K562 (cell line): ENCODE measurements around the gene ALDH7A1. TPM values are rescaled to one million over a fixed set of nuclear protein-coding genes. Genes with fewer than 3 reads are reported as not detected.
A peak's percentile ranks its signal among the peaks of the same experiment; 100 is the strongest.

ENCODE experiments used
- ATAC-seq: fragments of 200-7000 bp; cut with Tn5 transposase; 3 replicates; pipeline ENCODE4 v1.9.1; 2020; ENCODE audit warnings: moderate library complexity
- BruUV-seq: library from RNA; stranded (reverse); fragments of 400-500 nt; replicated peaks from 2 replicates; lab custom pipeline; 2021; lab: Mats Ljungman, UMichigan
- CTCF ChIA-PET: fragments of 300-600 bp; formaldehyde crosslinking; extraction: SDS; loops from one replicate; lab custom pipeline; 2021; ENCODE audit warnings: low intra/inter-chr PET ratio; lab: Yijun Ruan, JAX
- POLR2A ChIA-PET: fragments of 300-600, 350-650 bp; sonication (Branson Sonifier 250); formaldehyde crosslinking; extraction: SDS; loops from one replicate; lab custom pipeline; 2021; ENCODE audit warnings: antibody characterized with exemption, inconsistent platforms; lab: Yijun Ruan, JAX
- DNase-seq, 4 experiments: peaks; one replicate each; pipeline versions ENCODE4 v3.0.0 to v3.0.0-alpha.2; 2011 to 2018; ENCODE audit warnings: low spot score in 3 of 4, mixed read lengths in 3 of 4; ENCODE audit errors: extremely low read depth in 1 of 4
- FAIRE-seq: peaks from 2 replicates; lab custom pipeline; 2011; peaks lifted over from hg19 to GRCh38; lab: Jason Lieb, UNC
- H2AFZ ChIP-seq: 2 replicates; pipeline ENCODE4 v1.6.0; 2011; ENCODE audit warnings: low read depth, low read length, control low read depth, inconsistent platforms
- H3K27ac ChIP-seq: fragments of 200-600 bp; 3 replicates; pipeline ENCODE4 v1.8.0; 2011; ENCODE audit warnings: low read depth, mild to moderate bottlenecking, control low read depth, inconsistent platforms, low read length, moderate library complexity, mixed read lengths; ENCODE audit errors: extremely low read depth
- H3K27me3 ChIP-seq, 2 experiments: fragments of 300-600 bp in 1 of 2; 2 replicates in 1 of 2; 3 replicates in 1 of 2; pipeline versions ENCODE4 v1.6.0 to v1.8.0; 2011; ENCODE audit warnings: inconsistent platforms in 2 of 2, low read length in 2 of 2, mild to moderate bottlenecking in 1 of 2, mixed read lengths in 1 of 2, moderate library complexity in 1 of 2; ENCODE audit not compliant: control insufficient read depth in 2 of 2, insufficient read depth in 2 of 2
- H3K36me3 ChIP-seq: fragments of 300-600 bp; 3 replicates; pipeline ENCODE4 v1.8.0; 2011; ENCODE audit warnings: mild to moderate bottlenecking, low read length, inconsistent platforms; ENCODE audit not compliant: control insufficient read depth, insufficient read depth
- H3K4me1 ChIP-seq, 2 experiments: fragments of 200-600 bp in 1 of 2; replicated peaks in 1 of 2; 2 replicates in 1 of 2; 3 replicates in 1 of 2; pipeline versions ENCODE4 v1.5.1 to v1.8.0; 2011; ENCODE audit warnings: inconsistent platforms in 2 of 2, low read length in 2 of 2, mild to moderate bottlenecking in 1 of 2, mixed read lengths in 1 of 2, moderate library complexity in 1 of 2; ENCODE audit not compliant: control insufficient read depth in 2 of 2, insufficient read depth in 2 of 2
- H3K4me2 ChIP-seq: 2 replicates; pipeline ENCODE4 v1.6.1; 2011; ENCODE audit warnings: low read length, control low read depth, inconsistent platforms, mixed read lengths; ENCODE audit not compliant: insufficient read depth
- H3K4me3 ChIP-seq: fragments of 200-600 bp; sonication (generic), shearing (Covaris generic); 2 replicates; pipeline ENCODE4 v1.5.1; 2016; ENCODE audit warnings: control low read depth, inconsistent platforms
- H3K79me2 ChIP-seq: fragments of 200-600 bp; 3 replicates; pipeline ENCODE4 v1.8.0; 2011; ENCODE audit warnings: low read length, inconsistent platforms; ENCODE audit not compliant: control insufficient read depth, insufficient read depth
- H3K9ac ChIP-seq, 2 experiments: 2 replicates each; pipeline versions ENCODE4 v1.6.0 to v1.6.1; 2011; ENCODE audit warnings: low read depth in 2 of 2, low read length in 2 of 2, control low read depth in 1 of 2, inconsistent platforms in 1 of 2, mild to moderate bottlenecking in 1 of 2, mixed read lengths in 1 of 2; ENCODE audit not compliant: insufficient read depth in 1 of 2
- H3K9me1 ChIP-seq: one replicate; pipeline ENCODE4 v1.6.0; 2011; ENCODE audit warnings: inconsistent platforms, mild to moderate bottlenecking, low read length, moderate library complexity; ENCODE audit not compliant: control insufficient read depth, insufficient read depth
- H3K9me3 ChIP-seq: replicated peaks from 2 replicates; pipeline ENCODE4 v1.5.1; 2011; ENCODE audit warnings: low read depth, low read length, inconsistent platforms; ENCODE audit not compliant: control insufficient read depth, insufficient read depth
- H4K20me1 ChIP-seq: replicated peaks from 2 replicates; pipeline ENCODE4 v1.6.1; 2011; ENCODE audit warnings: low read length, inconsistent platforms, mixed read lengths; ENCODE audit not compliant: control insufficient read depth, insufficient read depth
- DDX20 ChIP-seq: fragments of 450-650 bp; IDR thresholded peaks from 2 replicates; pipeline ENCODE4 v1.6.1; 2016; ENCODE audit warnings: missing genetic modification characterization, low read depth, mild to moderate bottlenecking, missing compliant biosample characterization, moderate library complexity
- E2F5 ChIP-seq: sonication (generic); formaldehyde crosslinking; IDR thresholded peaks from 2 replicates; pipeline ENCODE4 v1.8.0; 2022; ENCODE audit warnings: mild to moderate bottlenecking, missing genetic modification reagents
- ETV5 ChIP-seq: sonication (generic); formaldehyde crosslinking; IDR thresholded peaks from 2 replicates; pipeline ENCODE4 v1.4.0; 2020; ENCODE audit warnings: low read depth, mild to moderate bottlenecking, missing genetic modification reagents
- FOXJ3 ChIP-seq: sonication (generic); formaldehyde crosslinking; IDR thresholded peaks from 2 replicates; pipeline ENCODE4 v1.4.0; 2020; ENCODE audit warnings: mild to moderate bottlenecking, missing genetic modification reagents
- HES1 ChIP-seq: fragments of 450-650 bp; IDR thresholded peaks from 2 replicates; pipeline ENCODE4 v1.6.1; 2016; ENCODE audit warnings: low read depth, mild to moderate bottlenecking, moderate library complexity
- HNRNPLL ChIP-seq: fragments of 200-400 bp; formaldehyde crosslinking; IDR thresholded peaks from 2 replicates; pipeline ENCODE4 v1.6.1; 2017; ENCODE audit warnings: low read length, low read depth, mild to moderate bottlenecking; ENCODE audit not compliant: poor library complexity, severe bottlenecking
- KAT8 ChIP-seq: fragments of 450-650 bp; IDR thresholded peaks from 2 replicates; pipeline ENCODE4 v1.6.1; 2016; ENCODE audit warnings: low read depth, mild to moderate bottlenecking
- NFYB ChIP-seq: IDR thresholded peaks from 2 replicates; pipeline ENCODE4 v1.6.1; 2011; ENCODE audit warnings: mild to moderate bottlenecking, moderate library complexity; ENCODE audit not compliant: insufficient read length; ENCODE audit errors: extremely low read depth
- POLR2AphosphoS5 ChIP-seq: IDR thresholded peaks from 2 replicates; pipeline ENCODE4 v1.6.1; 2011; ENCODE audit warnings: mild to moderate bottlenecking, low read depth, low read length, moderate library complexity; ENCODE audit not compliant: control insufficient read depth, insufficient read depth
- TGIF2 ChIP-seq: sonication (generic); formaldehyde crosslinking; IDR thresholded peaks from 2 replicates; pipeline ENCODE4 v1.8.1; 2022; ENCODE audit warnings: mild to moderate bottlenecking, missing genetic modification reagents, moderate library complexity
- THAP12 ChIP-seq: fragments of 250-450 bp; sonication (Bioruptor Pico); IDR thresholded peaks from 2 replicates; pipeline ENCODE4 v1.9.0; 2021; ENCODE audit warnings: mild to moderate bottlenecking, inconsistent platforms
- ZBTB5 ChIP-seq: fragments of 450-650 bp; IDR thresholded peaks from 2 replicates; pipeline ENCODE4 v1.6.1; 2017; ENCODE audit warnings: antibody characterized with exemption
- ZKSCAN8 ChIP-seq: fragments of 200-800 bp; sonication (Bioruptor generic); IDR thresholded peaks from 2 replicates; pipeline ENCODE4 v1.6.1; 2016; ENCODE audit warnings: missing genetic modification characterization, missing compliant biosample characterization
- ZNF551 ChIP-seq: fragments of 250-450 bp; sonication (Bioruptor Pico); IDR thresholded peaks from 2 replicates; pipeline ENCODE4 v1.5.0; 2021; ENCODE audit warnings: mild to moderate bottlenecking, moderate library complexity
- WGBS: fragments of 100-300 bp; shearing (Covaris generic); methylation state at CpG from one replicate; pipeline ENCODE4 v1.1.6; 2016; ENCODE audit warnings: low coverage, mixed read lengths; ENCODE audit not compliant: insufficient coverage; ENCODE audit errors: missing lambda C conversion rate; 5-methylcytosine and 5-hydroxymethylcytosine counted together
- in situ Hi-C: fragments of 300-500 bp; cut with MboI; formaldehyde crosslinking; loops from 4 replicates; pipeline ENCODE4 v1.15.0; 2018; ENCODE audit warnings: inconsistent platforms, mixed read lengths
- intact Hi-C: fragments of 100-400 bp; cut with micrococcal nuclease; formaldehyde crosslinking; loops from 2 replicates; pipeline ENCODE4 v1.14.2; 2022
- polyA plus RNA-seq, 8 experiments: library from polyadenylated mRNA; depleted of rRNA in 4 of 8; stranded (reverse) in 5 of 8; unstranded in 3 of 8; fragments of >200 nt; fragmentation: Nextera tagmentation in 2 of 8; fragmentation: Illumina TruSeq in 1 of 8; extraction: Ambion mirVana in 2 of 8; extraction: Trizol in 1 of 8; gene quantifications; 2 replicates each; pipeline versions ENCODE4 v1.2.1 to v1.2.3, GENCODE V29; 2011 to 2014; ENCODE audit warnings: inconsistent platforms in 1 of 8, missing spikeins in 1 of 8
- total RNA-seq, 7 experiments: library from RNA; depleted of rRNA in 6 of 7; stranded (reverse); fragments of >200 nt in 6 of 7; fragmentation: Illumina TruSeq in 2 of 7; extraction: Trizol in 2 of 7; gene quantifications; 2 replicates each; pipeline versions ENCODE4 v1.2.1 to v1.2.3, GENCODE V29; 2011 to 2021; ENCODE audit warnings: low replicate concordance in 1 of 7

ALDH7A1 gene
- total and polyA plus RNA-seq, 9 of the 15 experiments (the other 6 are each of a cell fraction or from before 2014, with no cell fraction given) = 0.04 to 0.49 TPM; not detected in 7

- TF ChIP-seq TGIF2 (CRISPR knock-in tag) (no peak), NFYB (no peak), HNRNPLL (no peak)
Observed at GRCh38 chr5:126514558-126515141, 80.4 kb downstream of the ALDH7A1 start (continued).

GRCh38 chr5:126514131-126514557 is 80.9 kb downstream of the ALDH7A1 start:
- POLR2A ChIA-PET = interaction anchor here (0.6 kb wide), 1 partner anchor 1004 kb away, joined by 3 read pairs; no protein-coding TSS in a partner anchor
- H3K9ac ChIP-seq = peak overlapping the region in 1 of 2 experiments; percentile 83; a peak in 2 of 4 replicates
- FAIRE-seq (no peak), DNase-seq (peak in 3 of 4 experiments; percentile 30 to 95 (median 75)), ATAC-seq (peak; percentile 78)
- CTCF ChIA-PET = no interaction called here
- peak overlapping the region; percentile 79 for H3K4me2 ChIP-seq
- no peaks in the 10 kb centered on the region for H3K36me3 ChIP-seq
- H3K27ac ChIP-seq = peak overlapping the region; percentile 98
- H3K4me1 ChIP-seq = peaks cover 3 to 47% of the 10 kb centered on the region in 2 experiments
- H3K27me3 ChIP-seq = no peaks in the 10 kb centered on the region
- H2AFZ ChIP-seq = peak overlapping the region; percentile 71
- 1% methylated on average over 4 of the region's 4 CpGs for WGBS
- H3K4me3 ChIP-seq = peak overlapping the region; percentile 19; the same call in 1 of the 2 replicates
- H3K9me1 ChIP-seq = no peaks in the 10 kb centered on the region
- BruUV-seq = no TSS peak
- H3K9me3 ChIP-seq = no peaks in the 10 kb centered on the region
- intact Hi-C loops (loop anchor here (2.0 to 10.0 kb wide), 4 partner anchors 17 to 1859 kb away; partner anchors contain the start of gene LMNB1), in situ Hi-C loops (no loop called here)
- no peaks in the 10 kb centered on the region; the same call in 1 of the 2 replicates for H4K20me1 ChIP-seq
- no peaks in the 10 kb centered on the region for H3K79me2 ChIP-seq
- no peak for TF ChIP-seq THAP12 (CRISPR knock-in tag)
- 0 out of 2 replicates have a peak, but pooled peaks have one; percentile 44 for TF ChIP-seq DDX20
- TF ChIP-seq KAT8 = no peak
- peak; percentile 76 for TF ChIP-seq ETV5 (CRISPR knock-in tag)
- no peak for TF ChIP-seq ZKSCAN8 (CRISPR knock-in tag)
- no peak for TF ChIP-seq ZBTB5
- no peak for TF ChIP-seq E2F5 (CRISPR knock-in tag)
- no peak for TF ChIP-seq POLR2AphosphoS5
- TF ChIP-seq ZNF551 = no peak
- TF ChIP-seq FOXJ3 (CRISPR knock-in tag) = no peak
- TF ChIP-seq HES1 = peak; percentile 63; the same call in 1 of the 2 replicates
